Caki2 (cell line): ENCODE data around the gene SPSB1. TPM values are rescaled to one million over a fixed set of nuclear protein-coding genes. Genes with fewer than 3 reads are reported as not detected.

Experiments used
- DNase-seq: peaks from one replicate; pipeline ENCODE4 v3.0.0-alpha.2; 2015; ENCODE audit warnings: low read depth
- in situ Hi-C: cut with HindIII; loops from 2 replicates; pipeline ENCODE4 v1.10.0; 2016; ENCODE audit warnings: low sequenced_read_pairs, low pct_unique_long_range_greater_than_20kb, mixed read lengths
- total RNA-seq: library from RNA; depleted of rRNA; stranded (reverse); fragments of >200 nt; shearing (Covaris generic); gene quantifications from 2 replicates; pipeline ENCODE4 v1.2.3, GENCODE V29; 2014; ENCODE audit warnings: low replicate concordance; rRNA removed

Gene SPSB1
- total RNA-seq, result 32.9 and 36.4 TPM in 2 replicates

GRCh38 chr1:9292361-9293240, at the start of gene SPSB1:
TSS of gene SPSB1 (plus strand) at chr1:9292894. CDS start at chr1:9355892, 62,998 bp downstream.
- in situ Hi-C loops, result no loop called here
- peak; percentile 79 for DNase-seq

DNA sequence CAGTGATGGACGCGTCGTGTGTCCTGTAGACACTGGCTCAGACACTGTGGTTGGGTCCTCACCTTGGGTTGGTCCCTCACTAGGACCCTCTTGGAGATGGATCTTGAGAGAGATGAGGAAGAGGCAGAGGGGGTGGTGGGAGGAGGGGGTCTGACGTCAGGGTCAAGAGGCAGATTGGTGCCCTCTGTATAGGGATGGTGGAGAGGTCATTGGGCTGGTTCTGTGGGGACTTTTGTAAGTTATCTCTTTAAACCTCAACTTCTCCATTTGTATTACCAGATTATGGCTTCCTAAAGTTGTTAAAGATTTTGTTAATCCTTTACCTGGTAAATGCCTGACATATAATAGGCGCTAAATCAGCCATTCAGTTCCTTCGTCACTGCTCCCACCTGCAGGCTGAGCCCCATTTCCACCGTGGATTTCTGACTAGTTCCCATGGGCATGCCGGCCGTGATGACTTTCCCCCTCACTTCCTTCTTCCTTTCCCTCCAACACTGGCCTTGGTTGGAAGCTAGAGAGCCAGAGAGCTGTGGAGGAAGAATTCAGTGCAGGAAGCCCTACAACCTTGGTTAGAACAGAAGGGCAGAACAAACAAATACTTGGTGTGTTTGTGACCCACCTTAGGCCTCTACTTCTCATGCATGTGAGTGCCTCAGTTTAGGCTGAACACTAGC, 49.5 kb upstream of the SPSB1 start:
- DNase-seq, result no peak
- in situ Hi-C loops, result no loop called here

- in situ Hi-C loops, result no loop called here
Measured at GRCh38 chr1:9244501-9245229, 48.0 kb upstream of the SPSB1 start.

DNA sequence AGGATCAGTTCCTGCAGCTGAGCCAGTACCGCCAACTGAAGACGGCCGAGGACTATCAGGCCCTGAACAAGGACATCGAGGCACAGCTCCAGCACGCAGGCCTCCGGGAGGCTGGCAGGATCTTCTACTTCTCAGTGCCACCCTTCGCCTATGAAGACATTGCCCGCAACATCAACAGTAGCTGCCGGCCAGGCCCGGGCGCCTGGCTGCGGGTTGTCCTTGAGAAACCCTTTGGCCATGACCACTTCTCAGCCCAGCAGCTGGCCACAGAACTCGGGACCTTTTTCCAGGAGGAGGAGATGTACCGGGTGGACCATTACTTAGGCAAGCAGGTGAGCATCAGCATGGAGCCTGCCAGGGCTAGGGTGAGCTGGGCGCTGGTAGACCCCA, 47.5 kb upstream of the SPSB1 start:
- in situ Hi-C loops, result no loop called here
- no peak for DNase-seq

More at GRCh38 chr1:9244501-9245229, 48.0 kb upstream of the SPSB1 start:
- DNase-seq, result no peak

DNA sequence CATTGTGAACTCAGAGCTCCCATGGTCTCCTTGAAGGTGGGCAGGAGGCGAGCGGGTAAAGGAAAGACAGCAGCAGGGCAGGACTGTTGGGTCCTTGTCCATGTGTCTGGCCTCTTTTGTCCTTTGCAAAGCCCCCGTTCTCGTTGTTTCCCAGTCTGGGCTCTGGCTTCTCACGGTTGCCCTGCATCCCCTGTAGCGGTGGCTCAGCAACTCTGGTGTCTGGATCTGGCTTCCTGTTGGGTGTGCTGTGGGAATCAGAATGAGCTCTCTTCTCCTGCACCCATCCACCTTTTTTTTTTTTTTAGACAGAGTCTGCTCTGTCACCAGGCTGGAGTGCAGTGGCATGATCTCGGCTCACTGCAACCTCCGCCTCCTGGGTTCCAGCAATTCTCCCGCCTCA, 47.0 kb upstream of the SPSB1 start:
- no peak for DNase-seq
- in situ Hi-C loops, result no loop called here

- DNase-seq, result no peak
Measured at GRCh38 chr1:9246215-9246614, 46.5 kb upstream of the SPSB1 start.

GRCh38 chr1:9246841-9247785, 45.6 kb upstream of the SPSB1 start:
- in situ Hi-C loops, result no loop called here
- DNase-seq, result no peak

More at GRCh38 chr1:9246215-9246614, 46.5 kb upstream of the SPSB1 start:
- in situ Hi-C loops, result no loop called here

DNA sequence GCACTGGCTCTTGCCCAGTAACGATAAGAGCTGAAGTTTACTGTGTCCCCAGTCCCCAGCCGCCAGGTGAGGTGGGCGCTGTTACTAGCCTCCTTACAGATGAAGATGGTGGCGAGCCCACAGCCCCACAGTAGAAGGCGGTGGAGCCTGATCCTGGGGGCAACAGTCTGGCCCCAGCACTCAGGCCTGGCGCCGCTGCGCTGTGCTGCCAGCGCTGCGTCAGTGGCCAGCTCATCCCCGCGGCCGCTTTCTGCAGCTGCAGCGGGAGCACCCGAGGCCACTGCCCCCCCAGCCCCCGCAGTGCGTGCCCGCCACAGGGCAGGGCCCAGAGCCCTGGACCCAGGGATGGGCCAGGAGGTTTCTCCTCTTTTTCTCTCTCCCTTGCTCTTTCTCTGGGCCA, 44.8 kb upstream of the SPSB1 start:
- DNase-seq, result no peak
- in situ Hi-C loops, result no loop called here

DNA sequence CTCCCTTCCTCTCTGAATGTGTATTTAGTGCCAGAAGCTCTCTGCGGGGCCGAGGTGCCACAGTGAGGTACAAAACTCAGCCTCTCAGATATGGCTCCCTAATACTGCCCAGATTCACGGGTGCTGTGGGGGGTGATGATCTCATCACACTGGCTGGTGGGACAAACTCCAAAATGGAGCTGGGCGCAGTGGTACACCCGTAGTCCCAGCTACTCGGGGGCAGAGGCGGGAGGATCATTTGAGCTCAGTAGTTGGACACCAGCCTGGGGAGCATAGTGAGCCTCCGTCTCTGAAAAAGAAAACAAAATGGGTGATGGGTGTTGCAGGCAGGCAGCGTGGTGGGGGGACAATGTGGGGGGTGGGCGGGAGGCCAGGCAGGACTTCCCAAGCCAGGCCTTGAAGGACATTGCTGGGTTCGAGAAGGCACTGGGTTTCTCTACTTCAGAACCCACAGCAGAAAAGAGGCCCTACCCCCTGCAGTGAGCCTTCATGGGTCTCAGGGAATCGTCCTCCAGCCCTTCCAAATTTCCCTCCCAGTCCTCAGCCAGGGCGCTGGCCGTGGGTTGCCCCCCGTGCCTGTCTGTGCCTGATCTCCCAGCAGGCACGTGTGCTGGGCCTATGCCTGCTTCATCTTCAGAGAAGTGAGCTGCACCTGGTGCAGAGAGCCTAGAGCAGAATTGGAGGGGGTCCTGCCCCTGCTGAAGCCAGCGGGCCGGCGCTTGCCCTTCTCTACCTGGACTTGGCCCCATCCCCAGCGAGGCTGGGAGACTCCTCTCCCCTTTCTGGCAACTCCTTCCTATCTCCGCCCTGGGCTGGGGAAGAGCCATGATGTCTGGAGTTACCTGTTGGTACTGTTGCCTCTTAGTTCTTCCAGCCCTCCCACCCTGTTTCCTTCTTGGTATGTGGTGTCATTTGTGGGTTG, 44.1 kb upstream of the SPSB1 start:
- DNase-seq, result no peak
- in situ Hi-C loops, result no loop called here

DNA sequence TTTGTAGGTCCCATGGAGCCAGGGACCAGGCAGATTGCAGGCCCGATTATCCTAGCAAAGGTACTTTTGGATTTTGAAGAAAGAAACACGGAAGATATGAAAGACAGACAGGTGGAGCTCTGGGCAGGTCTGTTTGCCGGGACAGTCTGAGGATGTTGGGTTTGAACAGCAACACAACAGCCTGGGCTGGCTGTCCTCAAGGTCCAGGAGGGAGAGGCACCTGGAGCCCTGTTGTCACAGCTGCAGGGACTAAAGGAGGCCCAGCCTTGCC, 43.5 kb upstream of the SPSB1 start:
- DNase-seq, result no peak
- in situ Hi-C loops, result no loop called here

- DNase-seq, result no peak
- in situ Hi-C loops, result no loop called here
Measured at GRCh38 chr1:9249534-9250410, 42.9 kb upstream of the SPSB1 start.

DNA sequence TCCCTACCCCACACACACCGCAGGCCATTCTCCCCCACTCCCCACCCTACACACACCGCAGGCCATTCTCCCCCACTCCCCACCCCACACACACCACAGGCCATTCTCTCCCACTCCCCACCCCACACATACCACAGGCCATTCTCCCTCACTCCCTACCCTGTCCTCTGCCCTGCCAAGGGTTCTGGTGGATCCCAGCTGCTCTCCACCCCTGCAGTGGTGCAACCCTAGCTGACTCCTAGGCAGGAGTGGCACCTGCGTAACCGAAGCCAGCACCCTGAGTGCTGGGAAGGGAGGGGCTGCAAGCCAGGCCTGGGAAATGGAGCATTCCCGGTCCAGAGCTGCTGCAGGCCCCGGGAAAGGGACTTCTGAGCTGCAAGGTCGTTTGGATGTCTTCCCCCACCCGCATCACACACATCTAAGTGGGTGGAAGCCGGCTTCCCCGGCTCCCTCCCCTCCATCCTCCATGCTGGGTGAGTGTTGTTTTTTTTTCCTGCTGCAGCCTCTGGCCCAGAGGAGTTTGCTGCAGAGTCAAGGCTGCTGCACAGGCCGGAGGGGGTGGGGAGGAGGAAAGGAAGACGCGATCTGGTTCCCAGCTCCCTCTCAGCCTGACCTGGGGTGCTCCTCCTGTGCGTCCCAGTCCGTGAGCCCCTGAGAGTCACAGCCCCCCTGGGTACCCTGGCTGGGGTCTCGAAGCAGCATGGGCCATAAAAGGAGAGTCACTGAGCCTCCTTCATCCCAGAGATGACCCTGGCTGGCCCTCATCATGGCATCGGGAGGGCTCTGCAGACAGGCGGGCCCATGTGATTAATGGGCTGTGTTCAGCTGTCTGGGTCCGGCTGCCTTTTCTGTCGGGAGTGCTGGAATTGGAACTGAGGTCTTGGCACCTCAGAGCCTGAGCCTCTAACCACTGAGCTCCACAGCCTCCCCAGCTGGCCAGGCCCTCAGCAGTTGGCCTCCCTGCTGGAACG, 42.0 kb upstream of the SPSB1 start:
- DNase-seq, result no peak
- in situ Hi-C loops, result no loop called here

DNA sequence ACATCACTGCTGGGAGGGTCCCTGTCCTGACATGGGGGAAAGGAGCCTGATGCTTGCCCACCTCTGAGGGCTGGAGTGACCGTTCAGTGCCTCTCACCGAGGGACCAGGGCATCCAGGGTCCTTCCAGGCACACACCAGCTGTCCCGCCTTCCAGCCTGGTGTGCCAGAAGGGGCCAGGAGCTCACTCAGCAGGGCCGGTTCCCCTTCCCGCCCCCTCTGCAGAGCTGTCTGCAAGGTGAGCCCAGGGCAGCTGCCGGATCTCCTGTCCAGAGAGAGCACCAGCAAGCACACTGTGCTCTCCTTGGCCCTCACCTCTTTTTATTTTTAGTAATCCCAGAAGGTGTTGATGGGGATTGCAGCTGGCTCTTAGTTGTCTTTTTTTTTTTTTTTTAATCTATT, 41.2 kb upstream of the SPSB1 start:
- in situ Hi-C loops, result no loop called here
- DNase-seq, result no peak

GRCh38 chr1:9253004-9253403, 39.7 kb upstream of the SPSB1 start:
- in situ Hi-C loops, result no loop called here
- no peak for DNase-seq

- in situ Hi-C loops, result no loop called here
- DNase-seq, result no peak
Measured at GRCh38 chr1:9253453-9254105, 39.1 kb upstream of the SPSB1 start.
